H9 (cell line): ENCODE measurements around the gene C1orf115. TPM values are rescaled to one million over a fixed set of nuclear protein-coding genes. Genes with fewer than 3 reads are reported as not detected.

Experiments
- DNase-seq: peaks from one replicate; pipeline ENCODE4 v3.0.0-alpha.2; 2017
- H2AFZ ChIP-seq: one replicate; pipeline ENCODE4 v1.6.1; 2013; ENCODE audit warnings: mild to moderate bottlenecking, low read length, control low read depth, moderate library complexity
- H2AK5ac ChIP-seq: 2 replicates; pipeline ENCODE4 v1.6.1; 2013; ENCODE audit warnings: low read length, control low read depth, mixed read lengths; ENCODE audit not compliant: insufficient read length
- H2BK120ac ChIP-seq: one replicate; pipeline ENCODE4 v1.6.1; 2013; ENCODE audit warnings: low read depth, mild to moderate bottlenecking, low read length, control low read depth, inconsistent platforms; ENCODE audit not compliant: poor library complexity, severe bottlenecking
- H2BK12ac ChIP-seq: 2 replicates; pipeline ENCODE4 v1.6.1; 2013; ENCODE audit warnings: low read length, control low read depth, mixed read lengths, low read depth; ENCODE audit not compliant: insufficient read length
- H2BK15ac ChIP-seq: 2 replicates; pipeline ENCODE4 v1.6.1; 2013; ENCODE audit warnings: low read depth, low read length, control low read depth
- H2BK20ac ChIP-seq: one replicate; pipeline ENCODE4 v1.6.1; 2013; ENCODE audit warnings: low read depth, mild to moderate bottlenecking, low read length, control low read depth, inconsistent platforms; ENCODE audit not compliant: poor library complexity, severe bottlenecking
- H2BK5ac ChIP-seq: 2 replicates; pipeline ENCODE4 v1.6.1; 2013; ENCODE audit warnings: low read length, control low read depth, mixed read lengths; ENCODE audit not compliant: insufficient read length
- H3K14ac ChIP-seq: 2 replicates; pipeline ENCODE4 v1.6.1; 2013; ENCODE audit warnings: low read length, control low read depth; ENCODE audit not compliant: insufficient read depth
- H3K18ac ChIP-seq: 2 replicates; pipeline ENCODE4 v1.6.1; 2013; ENCODE audit warnings: low read depth, mild to moderate bottlenecking, mixed read lengths, low read length, control low read depth; ENCODE audit not compliant: insufficient read length
- H3K23ac ChIP-seq: 2 replicates; pipeline ENCODE4 v1.6.1; 2013; ENCODE audit warnings: low read length, control low read depth, mixed read lengths, low read depth; ENCODE audit not compliant: insufficient read length
- H3K23me2 ChIP-seq: 2 replicates; pipeline ENCODE4 v1.6.1; 2013; ENCODE audit warnings: low read depth, mild to moderate bottlenecking, mixed read lengths, low read length, control low read depth; ENCODE audit not compliant: insufficient read length, poor library complexity, severe bottlenecking
- H3K27ac ChIP-seq: 2 replicates; pipeline ENCODE4 v1.5.1; 2013; ENCODE audit warnings: low read length, control low read depth, mixed read lengths, low read depth; ENCODE audit not compliant: insufficient read length
- H3K27me3 ChIP-seq: 2 replicates; pipeline ENCODE4 v1.6.1; 2013; ENCODE audit warnings: low read length, control low read depth, inconsistent platforms; ENCODE audit not compliant: insufficient read depth
- H3K4ac ChIP-seq: 2 replicates; pipeline ENCODE4 v1.6.1; 2013; ENCODE audit warnings: low read depth, mild to moderate bottlenecking, control low read depth, inconsistent platforms, low read length, moderate library complexity
- H3K4me1 ChIP-seq: 2 replicates; pipeline ENCODE4 v1.6.1; 2013; ENCODE audit warnings: low read length, control low read depth, inconsistent platforms; ENCODE audit not compliant: insufficient read depth
- H3K4me2 ChIP-seq: 2 replicates; pipeline ENCODE4 v1.6.1; 2013; ENCODE audit warnings: low read length, control low read depth, mixed read lengths; ENCODE audit not compliant: insufficient read length, insufficient read depth
- H3K56ac ChIP-seq: 2 replicates; pipeline ENCODE4 v1.6.1; 2013; ENCODE audit warnings: low read depth, mild to moderate bottlenecking, mixed read lengths, low read length, control low read depth; ENCODE audit not compliant: insufficient read length
- H3K79me1 ChIP-seq: 2 replicates; pipeline ENCODE4 v1.6.1; 2013; ENCODE audit warnings: low read depth, mild to moderate bottlenecking, moderate library complexity, low read length, control low read depth, inconsistent platforms; ENCODE audit not compliant: insufficient read depth, poor library complexity, severe bottlenecking
- H3K79me2 ChIP-seq: 2 replicates; pipeline ENCODE4 v1.6.1; 2013; ENCODE audit warnings: low read length, control low read depth, inconsistent platforms; ENCODE audit not compliant: insufficient read depth
- H3K9ac ChIP-seq: 2 replicates; pipeline ENCODE4 v1.6.1; 2013; ENCODE audit warnings: low read length, control low read depth, mixed read lengths; ENCODE audit not compliant: insufficient read length; ENCODE audit errors: extremely low read depth
- H3K9me3 ChIP-seq: one replicate; pipeline ENCODE4 v1.6.1; 2013; ENCODE audit warnings: low read depth, low read length, inconsistent platforms; ENCODE audit not compliant: control insufficient read depth
- H3T11ph ChIP-seq: one replicate; pipeline ENCODE4 v1.6.1; 2013; ENCODE audit warnings: mild to moderate bottlenecking, low read length, control low read depth, inconsistent platforms
- H4K20me1 ChIP-seq: one replicate; pipeline ENCODE4 v1.6.1; 2013; ENCODE audit not compliant: control insufficient read depth, insufficient read length, insufficient read depth
- H4K5ac ChIP-seq: 2 replicates; pipeline ENCODE4 v1.6.1; 2013; ENCODE audit warnings: low read depth, mild to moderate bottlenecking, mixed read lengths, low read length, control low read depth; ENCODE audit not compliant: insufficient read length
- H4K8ac ChIP-seq: replicated peaks from 2 replicates; pipeline ENCODE4 v1.6.1; 2013; ENCODE audit warnings: low read length, control low read depth, mixed read lengths, low read depth; ENCODE audit not compliant: insufficient read length
- H4K91ac ChIP-seq: 2 replicates; pipeline ENCODE4 v1.6.1; 2013; ENCODE audit warnings: low read depth, mild to moderate bottlenecking, moderate library complexity, mixed read lengths, low read length, control low read depth; ENCODE audit not compliant: insufficient read length
- H3K27ac Mint-ChIP-seq, 3 experiments: 2 replicates in 2 of 3; 3 replicates in 1 of 3; pipeline ENCODE4 v1.8.0; 2020 to 2021; ENCODE audit warnings: mixed read lengths in 3 of 3, mild to moderate bottlenecking in 1 of 3, moderate library complexity in 1 of 3
- H3K27me3 Mint-ChIP-seq: 2 replicates; pipeline ENCODE4 v1.8.0; 2021; ENCODE audit warnings: low read depth, mild to moderate bottlenecking, moderate library complexity, mixed read lengths
- H3K36me3 Mint-ChIP-seq, 3 experiments: 2 replicates in 2 of 3; 3 replicates in 1 of 3; pipeline ENCODE4 v1.8.0; 2020 to 2021; ENCODE audit warnings: low read depth in 3 of 3, mixed read lengths in 3 of 3; ENCODE audit not compliant: insufficient read depth in 1 of 3
- H3K4me1 Mint-ChIP-seq, 2 experiments: 2 replicates each; pipeline ENCODE4 v1.8.0; 2020; ENCODE audit warnings: mixed read lengths in 2 of 2
- H3K4me3 Mint-ChIP-seq, 2 experiments: 2 replicates in 1 of 2; 3 replicates in 1 of 2; pipeline ENCODE4 v1.8.0; 2020 to 2021; ENCODE audit warnings: mild to moderate bottlenecking in 2 of 2, mixed read lengths in 2 of 2, moderate library complexity in 1 of 2
- H3K9me3 Mint-ChIP-seq, 2 experiments: 2 replicates in 1 of 2; 3 replicates in 1 of 2; pipeline ENCODE4 v1.8.0; 2020; ENCODE audit warnings: mild to moderate bottlenecking in 2 of 2, mixed read lengths in 2 of 2, moderate library complexity in 1 of 2
- WGBS: extraction: QIAGEN DNeasy Blood & Tissue Kit; methylation state at CpG from one replicate; pipeline ENCODE4 v1.1.7; 2013; ENCODE audit warnings: missing lambda C conversion rate, low lambda C conversion rate, mixed read lengths; ENCODE audit not compliant: insufficient read length; ENCODE audit errors: extremely low coverage; 5-methylcytosine and 5-hydroxymethylcytosine counted together
- total RNA-seq: library from RNA; stranded (reverse); gene quantifications from 2 replicates; pipeline ENCODE4 v1.2.1, GENCODE V29; 2021
- TF ChIP-seq, protein P1 (sequence below): fragments of 200-600 bp; sonication (generic); conservative IDR thresholded peaks from 3 replicates; pipeline ENCODE4 v1.8.0; 2021; ENCODE audit warnings: antibody characterized with exemption, mild to moderate bottlenecking

C1orf115 gene
- total RNA-seq, 1 experiment from 2014 or later = 6.0 TPM

DNA sequence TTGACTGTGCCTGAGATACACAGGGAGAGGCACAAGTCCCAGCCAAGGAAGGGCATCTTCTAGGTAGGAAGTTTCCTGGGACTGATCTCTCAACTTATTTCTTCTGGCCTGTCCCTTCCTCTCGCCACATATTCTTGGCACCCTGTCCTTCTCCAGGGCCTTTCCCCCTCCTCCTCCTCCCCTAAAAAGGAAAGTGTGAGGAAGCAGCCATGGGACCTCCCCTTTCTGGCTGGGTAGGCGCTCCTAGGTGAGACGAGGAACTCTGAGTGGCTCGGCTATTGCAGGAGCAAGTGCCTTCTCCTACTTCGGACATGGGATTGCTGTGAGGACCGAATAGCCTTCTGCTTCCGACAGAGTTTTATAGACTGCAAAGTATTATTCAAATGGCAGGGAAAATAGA lies 42.5 kb downstream of the C1orf115 start:
- Histone ChIP-seq H4K5ac (no peak overlapping the region), H3K9ac (no peak overlapping the region), H3K23ac (no peak overlapping the region), H3K14ac (no peak overlapping the region), H3K4me2 (no peak overlapping the region), H3K9me3 (no peaks in the 10 kb centered on the region), H3T11ph (no peak overlapping the region), H2BK5ac (no peak overlapping the region), H3K27ac (no peak overlapping the region), H3K4ac (no peak overlapping the region), H2AFZ (no peak overlapping the region), H3K4me1 (no peaks in the 10 kb centered on the region), H4K8ac (no peak overlapping the region), H3K23me2 (no peaks in the 10 kb centered on the region), H2BK12ac (no peak overlapping the region), H3K56ac (no peak overlapping the region), H3K18ac (no peak overlapping the region), H2BK120ac (no peak overlapping the region), H2BK15ac (no peak overlapping the region), H3K79me1 (no peaks in the 10 kb centered on the region), H3K27me3 (no peaks in the 10 kb centered on the region), H3K79me2 (no peaks in the 10 kb centered on the region), H2BK20ac (no peak overlapping the region), H4K20me1 (no peaks in the 10 kb centered on the region), H2AK5ac (no peak overlapping the region), H4K91ac (no peak overlapping the region)
- Mint-ChIP-seq H3K9me3 (no peaks in the 10 kb centered on the region; a peak in 1 of 5 replicates), H3K4me1 (peaks cover 2 to 3% of the 10 kb centered on the region in 2 experiments), H3K36me3 (no peaks in the 10 kb centered on the region; a peak in 1 of 7 replicates), H3K4me3 (no peak overlapping the region), H3K27me3 (peaks cover 27% of the 10 kb centered on the region), H3K27ac (no peak overlapping the region; a peak in 1 of 7 replicates)
- TF ChIP-seq, protein P1, sequence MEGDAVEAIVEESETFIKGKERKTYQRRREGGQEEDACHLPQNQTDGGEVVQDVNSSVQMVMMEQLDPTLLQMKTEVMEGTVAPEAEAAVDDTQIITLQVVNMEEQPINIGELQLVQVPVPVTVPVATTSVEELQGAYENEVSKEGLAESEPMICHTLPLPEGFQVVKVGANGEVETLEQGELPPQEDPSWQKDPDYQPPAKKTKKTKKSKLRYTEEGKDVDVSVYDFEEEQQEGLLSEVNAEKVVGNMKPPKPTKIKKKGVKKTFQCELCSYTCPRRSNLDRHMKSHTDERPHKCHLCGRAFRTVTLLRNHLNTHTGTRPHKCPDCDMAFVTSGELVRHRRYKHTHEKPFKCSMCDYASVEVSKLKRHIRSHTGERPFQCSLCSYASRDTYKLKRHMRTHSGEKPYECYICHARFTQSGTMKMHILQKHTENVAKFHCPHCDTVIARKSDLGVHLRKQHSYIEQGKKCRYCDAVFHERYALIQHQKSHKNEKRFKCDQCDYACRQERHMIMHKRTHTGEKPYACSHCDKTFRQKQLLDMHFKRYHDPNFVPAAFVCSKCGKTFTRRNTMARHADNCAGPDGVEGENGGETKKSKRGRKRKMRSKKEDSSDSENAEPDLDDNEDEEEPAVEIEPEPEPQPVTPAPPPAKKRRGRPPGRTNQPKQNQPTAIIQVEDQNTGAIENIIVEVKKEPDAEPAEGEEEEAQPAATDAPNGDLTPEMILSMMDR = no peak
- no peak for DNase-seq
- WGBS = no CpG with 5 or more reads among the region's 7 CpGs
